DND-41 (cell line): ENCODE measurements around the gene APOA5.

Experiments
- ATAC-seq: fragments of 200-7000 bp; cut with Tn5 transposase; 3 replicates; pipeline ENCODE4 v1.9.1; 2021; ENCODE audit warnings: low read depth; ENCODE audit not compliant: insufficient read depth
- DNase-seq: peaks from one replicate; pipeline ENCODE4 v3.0.0-alpha.2; 2020
- H2AFZ ChIP-seq: 2 replicates; pipeline ENCODE4 v1.6.0; 2012; ENCODE audit warnings: low read depth, low read length
- H3K27ac ChIP-seq: 2 replicates; pipeline ENCODE4 v1.5.1; 2012; ENCODE audit warnings: low read length, inconsistent platforms
- H3K27me3 ChIP-seq: fragments of 200-600 bp; sonication (generic); 2 replicates; pipeline ENCODE4 v1.6.0; 2012; ENCODE audit warnings: low read length, mild to moderate bottlenecking, inconsistent platforms; ENCODE audit not compliant: insufficient read depth, poor library complexity
- H3K36me3 ChIP-seq: 2 replicates; pipeline ENCODE4 v1.5.1; 2012; ENCODE audit warnings: low read length, inconsistent platforms; ENCODE audit not compliant: insufficient read depth
- H3K4me1 ChIP-seq: 2 replicates; pipeline ENCODE4 v1.5.1; 2012; ENCODE audit warnings: mild to moderate bottlenecking, low read length; ENCODE audit not compliant: insufficient read depth
- H3K4me2 ChIP-seq: 2 replicates; pipeline ENCODE4 v1.6.0; 2012; ENCODE audit warnings: mild to moderate bottlenecking, moderate library complexity, low read length, inconsistent platforms; ENCODE audit not compliant: insufficient read depth
- H3K4me3 ChIP-seq, 2 experiments: fragments of 200-600 bp in 1 of 2; shearing (Covaris generic) in 1 of 2; 2 replicates each; pipeline ENCODE4 v1.5.1; 2012 to 2016; ENCODE audit warnings: inconsistent platforms in 2 of 2, low read length in 2 of 2, mild to moderate bottlenecking in 2 of 2, low read depth in 1 of 2, moderate library complexity in 1 of 2
- H3K79me2 ChIP-seq: 2 replicates; pipeline ENCODE4 v1.6.0; 2012; ENCODE audit warnings: low read length, inconsistent platforms; ENCODE audit not compliant: insufficient read depth
- H3K9ac ChIP-seq: 2 replicates; pipeline ENCODE4 v1.6.0; 2012; ENCODE audit warnings: low read depth, mild to moderate bottlenecking, inconsistent platforms, low read length, moderate library complexity
- H3K9me3 ChIP-seq: 2 replicates; pipeline ENCODE4 v1.5.1; 2012; ENCODE audit warnings: low read length, moderate library complexity, mild to moderate bottlenecking, inconsistent platforms; ENCODE audit not compliant: insufficient read depth, severe bottlenecking
- H4K20me1 ChIP-seq: 2 replicates; pipeline ENCODE4 v1.6.0; 2012; ENCODE audit warnings: low read length; ENCODE audit not compliant: insufficient read depth
- CTCF ChIP-seq: IDR thresholded peaks from 2 replicates; pipeline ENCODE4 v1.5.1; 2012; ENCODE audit warnings: borderline replicate concordance, low read length, moderate library complexity, mild to moderate bottlenecking; ENCODE audit not compliant: poor library complexity, severe bottlenecking; ENCODE audit errors: extremely low read depth
- EZH2 ChIP-seq: IDR thresholded peaks from 3 replicates; pipeline ENCODE4 v1.6.1; 2012; ENCODE audit warnings: borderline replicate concordance, low read depth, mild to moderate bottlenecking, moderate library complexity, low read length, inconsistent platforms; ENCODE audit not compliant: severe bottlenecking

The APOA5 gene

GRCh38 chr11:116833816-116834534, 42.3 kb upstream of the APOA5 start:
- DNase-seq, result no peak
- no peaks in the 10 kb centered on the region for H3K9me3 ChIP-seq
- H3K79me2 ChIP-seq, result no peaks in the 10 kb centered on the region

GRCh38 chr11:116833491-116833815, 41.8 kb upstream of the APOA5 start:
- Histone ChIP-seq H3K79me2 (no peaks in the 10 kb centered on the region), H3K27me3 (no peaks in the 10 kb centered on the region), H3K9ac (no peak overlapping the region), H3K27ac (no peak overlapping the region), H3K9me3 (no peaks in the 10 kb centered on the region), H2AFZ (no peak overlapping the region), H3K4me3 (no peak overlapping the region), H3K36me3 (no peaks in the 10 kb centered on the region), H3K4me2 (no peak overlapping the region), H3K4me1 (peaks cover 21% of the 10 kb centered on the region), H4K20me1 (no peaks in the 10 kb centered on the region)
- ATAC-seq (no peak), DNase-seq (no peak)
- TF ChIP-seq EZH2 (no peak), CTCF (no peak)

More at GRCh38 chr11:116833816-116834534, 42.3 kb upstream of the APOA5 start:
- H3K9ac ChIP-seq, result no peak overlapping the region
- no peaks in the 10 kb centered on the region for H4K20me1 ChIP-seq
- TF ChIP-seq CTCF (no peak), EZH2 (no peak)
- no peaks in the 10 kb centered on the region for H3K36me3 ChIP-seq
- no peak overlapping the region for H3K4me2 ChIP-seq
- H2AFZ ChIP-seq, result no peak overlapping the region
- no peak overlapping the region for H3K4me3 ChIP-seq
- ATAC-seq, result no peak
- peaks cover 21% of the 10 kb centered on the region for H3K4me1 ChIP-seq
- no peaks in the 10 kb centered on the region for H3K27me3 ChIP-seq
- H3K27ac ChIP-seq, result no peak overlapping the region

DNA sequence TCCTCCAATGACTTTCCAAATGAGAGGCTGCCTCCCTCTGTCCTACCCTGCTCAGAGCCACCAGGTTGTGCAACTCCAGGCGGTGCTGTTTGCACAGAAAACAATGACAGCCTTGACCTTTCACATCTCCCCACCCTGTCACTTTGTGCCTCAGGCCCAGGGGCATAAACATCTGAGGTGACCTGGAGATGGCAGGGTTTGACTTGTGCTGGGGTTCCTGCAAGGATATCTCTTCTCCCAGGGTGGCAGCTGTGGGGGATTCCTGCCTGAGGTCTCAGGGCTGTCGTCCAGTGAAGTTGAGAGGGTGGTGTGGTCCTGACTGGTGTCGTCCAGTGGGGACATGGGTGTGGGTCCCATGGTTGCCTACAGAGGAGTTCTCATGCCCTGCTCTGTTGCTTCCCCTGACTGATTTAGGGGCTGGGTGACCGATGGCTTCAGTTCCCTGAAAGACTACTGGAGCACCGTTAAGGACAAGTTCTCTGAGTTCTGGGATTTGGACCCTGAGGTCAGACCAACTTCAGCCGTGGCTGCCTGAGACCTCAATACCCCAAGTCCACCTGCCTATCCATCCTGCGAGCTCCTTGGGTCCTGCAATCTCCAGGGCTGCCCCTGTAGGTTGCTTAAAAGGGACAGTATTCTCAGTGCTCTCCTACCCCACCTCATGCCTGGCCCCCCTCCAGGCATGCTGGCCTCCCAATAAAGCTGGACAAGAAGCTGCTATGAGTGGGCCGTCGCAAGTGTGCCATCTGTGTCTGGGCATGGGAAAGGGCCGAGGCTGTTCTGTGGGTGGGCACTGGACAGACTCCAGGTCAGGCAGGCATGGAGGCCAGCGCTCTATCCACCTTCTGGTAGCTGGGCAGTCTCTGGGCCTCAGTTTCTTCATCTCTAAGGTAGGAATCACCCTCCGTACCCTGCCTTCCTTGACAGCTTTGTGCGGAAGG, 40.9 kb upstream of the APOA5 start:
- DNase-seq (no peak), ATAC-seq (no peak)
- Histone ChIP-seq H3K4me2 (no peak overlapping the region), H3K4me3 (no peak overlapping the region), H4K20me1 (no peaks in the 10 kb centered on the region), H2AFZ (no peak overlapping the region), H3K9me3 (no peaks in the 10 kb centered on the region), H3K36me3 (no peaks in the 10 kb centered on the region), H3K27me3 (no peaks in the 10 kb centered on the region), H3K9ac (no peak overlapping the region), H3K4me1 (peaks cover 21% of the 10 kb centered on the region), H3K27ac (no peak overlapping the region), H3K79me2 (no peaks in the 10 kb centered on the region)
- TF ChIP-seq EZH2 (no peak), CTCF (peak; percentile 19)
